Tibial nerve (tissue), 4 donors: ENCODE data around the gene ERGIC2. TPM values are rescaled to one million over a fixed set of nuclear protein-coding genes. Genes with fewer than 3 reads are reported as not detected.

Experiments used
- DNase-seq, 2 donors: peaks; one replicate each; pipeline ENCODE4 v3.0.0-alpha.2; 2019; ENCODE audit warnings: low spot score in 2 of 2
- H3K27ac ChIP-seq, 4 donors: fragments of 200-600 bp; sonication (generic) in 3 of 4; one replicate each; pipeline ENCODE4 v1.5.1; 2017 to 2019; ENCODE audit warnings: mild to moderate bottlenecking in 1 of 4
- H3K27me3 ChIP-seq, 2 donors: fragments of 200-600 bp; sonication (generic) in 1 of 2; one replicate each; pipeline versions ENCODE4 v1.5.1 to v1.6.0; 2017 to 2019
- H3K36me3 ChIP-seq, 3 donors: fragments of 200-600 bp; sonication (generic); one replicate each; pipeline ENCODE4 v1.5.1; 2018 to 2019
- H3K4me1 ChIP-seq, 4 donors: fragments of 200-600 bp; sonication (generic) in 3 of 4; one replicate each; pipeline ENCODE4 v1.5.1; 2017 to 2019
- H3K4me3 ChIP-seq, 4 donors: fragments of 200-600 bp; sonication (generic) in 3 of 4; one replicate each; pipeline ENCODE4 v1.5.1; 2017 to 2019; ENCODE audit warnings: mild to moderate bottlenecking in 1 of 4, moderate library complexity in 1 of 4
- H3K9me3 ChIP-seq, 4 donors: fragments of 200-600 bp; sonication (generic) in 3 of 4; one replicate each; pipeline ENCODE4 v1.5.1; 2017 to 2019
- CTCF ChIP-seq, 5 experiments: fragments of 200-600 bp in 3 of 5; fragments of 450-650 bp in 2 of 5; sonication (generic) in 3 of 5; IDR thresholded peaks; one replicate each; pipeline ENCODE4 v1.5.1; 2016 to 2019; ENCODE audit warnings: antibody characterized with exemption in 5 of 5, mild to moderate bottlenecking in 3 of 5, moderate library complexity in 2 of 5
- EP300 ChIP-seq, 2 donors: sonication (generic); formaldehyde crosslinking; IDR thresholded peaks; one replicate each; pipeline ENCODE4 v1.6.1; 2017; ENCODE audit warnings: antibody characterized with exemption in 2 of 2, mild to moderate bottlenecking in 1 of 2
- POLR2A ChIP-seq, 2 donors: fragments of 450-650 bp; IDR thresholded peaks; one replicate each; pipeline ENCODE4 v1.6.1; 2017; ENCODE audit warnings: antibody characterized with exemption in 2 of 2, mild to moderate bottlenecking in 2 of 2, moderate library complexity in 2 of 2
- WGBS, 2 donors: methylation state at CpG; one replicate each; pipeline ENCODE4 v1.1.5; 2018; 5-methylcytosine and 5-hydroxymethylcytosine counted together
- total RNA-seq, 4 donors: library from RNA; depleted of rRNA; stranded (reverse); fragments of >200 nt; gene quantifications; one replicate each; pipeline ENCODE4 v1.1.0, GENCODE V29; 2016

ERGIC2 gene
- total RNA-seq, result 10 to 100 TPM; 20.7 to 41.1 (median 28.7) TPM

GRCh38 chr12:29380536-29381523 lies at the start of gene ERGIC2:
ERGIC2 (minus strand) TSS chr12:29381172; CDS start chr12:29371633, 9,539 bp downstream.
- DNase-seq, result peak; percentile 81 to 96
- Histone ChIP-seq H3K36me3 (peaks cover 0 to 8% (median 0%) of the 10 kb centered on the region in 3 donors), H3K9me3 (no peaks in the 10 kb centered on the region), H3K4me1 (peaks cover 0 to 22% (median 3%) of the 10 kb centered on the region in 4 donors), H3K27ac (peak within 1 kb of the TSS; percentile 76 to 94 (median 85)), H3K27me3 (no peaks in the 10 kb centered on the region), H3K4me3 (peak within 1 kb of the TSS; percentile 54 to 94 (median 80))
- TF ChIP-seq CTCF (IDR thresholded peaks at IDR 0.05), result peak in 1 of 5 experiments; percentile 9
- peak in 1 of 2 donors; percentile 55 for TF ChIP-seq POLR2A (IDR thresholded peaks at IDR 0.05)
- peak; percentile 69 to 76 for TF ChIP-seq EP300 (IDR thresholded peaks at IDR 0.05)
- 0 to 1% methylated on average over 46 to 48 of the region's 55 CpGs for WGBS, 2 donors

- no peaks in the 10 kb centered on the region for H3K36me3 ChIP-seq
- H3K4me1 ChIP-seq, result no peaks in the 10 kb centered on the region
- H3K9me3 ChIP-seq, result no peaks in the 10 kb centered on the region
- no peak for DNase-seq
- WGBS, 2 donors, result 83 to 86% methylated on average over 2 of the region's 2 CpGs
- TF ChIP-seq EP300 (IDR thresholded peaks at IDR 0.05) (no peak), POLR2A (IDR thresholded peaks at IDR 0.05) (no peak), CTCF (IDR thresholded peaks at IDR 0.05) (no peak)
- H3K4me3 ChIP-seq, result no peak overlapping the region
- no peaks in the 10 kb centered on the region for H3K27me3 ChIP-seq
- H3K27ac ChIP-seq, result no peak overlapping the region
Observed at GRCh38 chr12:29430716-29431044, 49.7 kb upstream of the ERGIC2 start.

- no peaks in the 10 kb centered on the region for H3K36me3 ChIP-seq
- no peaks in the 10 kb centered on the region for H3K9me3 ChIP-seq
- no peak for DNase-seq
- no peak overlapping the region for H3K4me3 ChIP-seq
- 81 to 88% methylated on average over 3 of the region's 3 CpGs for WGBS, 2 donors
- H3K27me3 ChIP-seq, result no peaks in the 10 kb centered on the region
- TF ChIP-seq POLR2A (IDR thresholded peaks at IDR 0.05), result no peak
- TF ChIP-seq EP300 (IDR thresholded peaks at IDR 0.05), result no peak
- no peak for TF ChIP-seq CTCF (IDR thresholded peaks at IDR 0.05)
- H3K27ac ChIP-seq, result no peak overlapping the region
- H3K4me1 ChIP-seq, result no peaks in the 10 kb centered on the region
Observed at GRCh38 chr12:29429999-29430715, 49.2 kb upstream of the ERGIC2 start.

- no peak overlapping the region for H3K27ac ChIP-seq
- H3K4me3 ChIP-seq, result no peak overlapping the region
- TF ChIP-seq EP300 (IDR thresholded peaks at IDR 0.05) (peak in 1 of 2 donors; percentile 58), POLR2A (IDR thresholded peaks at IDR 0.05) (no peak)
- H3K4me1 ChIP-seq, result no peaks in the 10 kb centered on the region
- H3K9me3 ChIP-seq, result no peaks in the 10 kb centered on the region
- H3K27me3 ChIP-seq, result no peaks in the 10 kb centered on the region
- DNase-seq, result no peak
- H3K36me3 ChIP-seq, result no peaks in the 10 kb centered on the region
Observed at GRCh38 chr12:29428633-29429032, 47.7 kb upstream of the ERGIC2 start.

- no peak overlapping the region for H3K4me3 ChIP-seq
Observed at GRCh38 chr12:29427964-29428363, 47.0 kb upstream of the ERGIC2 start.

More at GRCh38 chr12:29427964-29428363, 47.0 kb upstream of the ERGIC2 start:
- no peaks in the 10 kb centered on the region for H3K4me1 ChIP-seq
- H3K27me3 ChIP-seq, result no peaks in the 10 kb centered on the region
- TF ChIP-seq EP300 (IDR thresholded peaks at IDR 0.05) (no peak), CTCF (IDR thresholded peaks at IDR 0.05) (peak in 1 of 5 experiments; percentile 12), POLR2A (IDR thresholded peaks at IDR 0.05) (no peak)
- DNase-seq, result no peak
- H3K36me3 ChIP-seq, result no peaks in the 10 kb centered on the region
- no peak overlapping the region for H3K27ac ChIP-seq
- H3K9me3 ChIP-seq, result no peaks in the 10 kb centered on the region
- 74 to 80% methylated on average over 4 of the region's 4 CpGs for WGBS, 2 donors
